ENCODE data around the gene BYSL.

- TF ChIP-seq CTCF (IDR thresholded peaks at IDR 0.05; ENCODE audit: low read depth, low read length, missing input control) (no peak), RAD21 (IDR thresholded peaks at IDR 0.05) (no peak), EGR1 (IDR thresholded peaks at IDR 0.05; ENCODE audit: low read depth in 2 of 2) (no peak), GABPA (IDR thresholded peaks at IDR 0.05 in 1 of 2, conservative IDR thresholded peaks at IDR 0.05 in 1 of 2) (no peak), RXRA (IDR thresholded peaks at IDR 0.05) (no peak), NR2F2 (IDR thresholded peaks at IDR 0.05) (no peak)
Measured at GRCh38 chr6:41900861-41901260, 20.4 kb upstream of the BYSL start.

Data from liver (tissue), 3 donors.